ENCODE data around the gene TAAR6. TPM values are rescaled to one million over a fixed set of nuclear protein-coding genes. Genes with fewer than 3 reads are reported as not detected.

The TAAR6 gene
- total RNA-seq, 1 experiment from 2014 or later, result not detected

DNA sequence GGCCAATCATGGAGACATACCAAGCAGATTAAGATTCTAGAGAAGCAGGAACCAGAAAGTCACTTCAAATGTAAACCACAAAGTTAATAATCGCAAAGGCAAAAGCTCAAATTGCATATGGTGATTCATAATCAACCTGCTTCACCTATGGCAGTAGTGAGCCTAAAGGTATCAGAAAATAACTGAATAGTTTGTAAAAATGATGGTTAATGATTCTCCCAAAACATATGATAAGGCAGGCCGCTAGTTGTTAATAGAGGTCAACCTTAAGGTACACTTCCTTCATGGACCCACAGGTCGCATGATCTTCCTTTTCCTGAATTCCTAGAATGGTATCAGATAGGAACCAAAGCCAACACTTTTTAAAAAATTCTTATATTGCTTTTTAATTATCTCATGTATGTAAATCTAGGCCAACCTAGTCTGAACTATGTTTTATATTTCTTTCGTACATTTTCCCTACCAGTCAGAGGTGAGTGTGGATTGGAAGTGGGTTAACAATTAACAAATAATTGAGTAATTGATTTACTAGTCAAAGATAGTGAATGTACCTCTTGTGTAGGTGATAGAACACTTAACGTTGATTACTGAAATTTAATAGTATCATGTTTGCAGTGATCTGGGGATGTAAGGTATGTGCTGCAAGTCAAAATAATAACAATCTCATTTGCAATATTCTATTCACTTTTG is 37.6 kb downstream of the TAAR6 start:
- no peaks in the 10 kb centered on the region for H3K27me3 ChIP-seq (ENCODE audit: insufficient read depth, low read depth)
- H3K4me2 ChIP-seq, result no peak overlapping the region
- no peaks in the 10 kb centered on the region for H3K79me2 ChIP-seq (ENCODE audit: low read depth)
- no peak for DNase-seq
- intact Hi-C loops (cut with micrococcal nuclease; ENCODE audit: unreplicated experiment), result no loop called here
- H3K4me3 ChIP-seq, result no peak overlapping the region
- H3K4me1 ChIP-seq (replicated peaks; ENCODE audit: insufficient read depth), result no peaks in the 10 kb centered on the region
- H3K9me2 ChIP-seq (ENCODE audit: insufficient read depth), result no peaks in the 10 kb centered on the region
- H3F3A ChIP-seq (ENCODE audit: insufficient read depth, low read depth), result no peaks in the 10 kb centered on the region
- H4K20me1 ChIP-seq (ENCODE audit: insufficient read depth), result no peaks in the 10 kb centered on the region
- TF ChIP-seq, protein P1, sequence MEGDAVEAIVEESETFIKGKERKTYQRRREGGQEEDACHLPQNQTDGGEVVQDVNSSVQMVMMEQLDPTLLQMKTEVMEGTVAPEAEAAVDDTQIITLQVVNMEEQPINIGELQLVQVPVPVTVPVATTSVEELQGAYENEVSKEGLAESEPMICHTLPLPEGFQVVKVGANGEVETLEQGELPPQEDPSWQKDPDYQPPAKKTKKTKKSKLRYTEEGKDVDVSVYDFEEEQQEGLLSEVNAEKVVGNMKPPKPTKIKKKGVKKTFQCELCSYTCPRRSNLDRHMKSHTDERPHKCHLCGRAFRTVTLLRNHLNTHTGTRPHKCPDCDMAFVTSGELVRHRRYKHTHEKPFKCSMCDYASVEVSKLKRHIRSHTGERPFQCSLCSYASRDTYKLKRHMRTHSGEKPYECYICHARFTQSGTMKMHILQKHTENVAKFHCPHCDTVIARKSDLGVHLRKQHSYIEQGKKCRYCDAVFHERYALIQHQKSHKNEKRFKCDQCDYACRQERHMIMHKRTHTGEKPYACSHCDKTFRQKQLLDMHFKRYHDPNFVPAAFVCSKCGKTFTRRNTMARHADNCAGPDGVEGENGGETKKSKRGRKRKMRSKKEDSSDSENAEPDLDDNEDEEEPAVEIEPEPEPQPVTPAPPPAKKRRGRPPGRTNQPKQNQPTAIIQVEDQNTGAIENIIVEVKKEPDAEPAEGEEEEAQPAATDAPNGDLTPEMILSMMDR (conservative IDR thresholded peaks at IDR 0.05), result no peak
- no peak for TF ChIP-seq EZH2 (IDR thresholded peaks at IDR 0.05; ENCODE audit: low read depth)
- ChIA-PET CTCF (no interaction called here), POLR2A (ENCODE audit: unreplicated experiment) (no interaction called here)
- H3K9me3 ChIP-seq (ENCODE audit: insufficient read depth, low read depth), result no peaks in the 10 kb centered on the region
- no TSS peak for BruUV-seq (replicated peaks)
- no peaks in the 10 kb centered on the region for H3K36me3 ChIP-seq (ENCODE audit: low read depth)
- H3K27ac ChIP-seq, result no peak overlapping the region
- H2AFZ ChIP-seq, result peak overlapping the region; percentile 28; the same call in 1 of the 2 replicates

DNA sequence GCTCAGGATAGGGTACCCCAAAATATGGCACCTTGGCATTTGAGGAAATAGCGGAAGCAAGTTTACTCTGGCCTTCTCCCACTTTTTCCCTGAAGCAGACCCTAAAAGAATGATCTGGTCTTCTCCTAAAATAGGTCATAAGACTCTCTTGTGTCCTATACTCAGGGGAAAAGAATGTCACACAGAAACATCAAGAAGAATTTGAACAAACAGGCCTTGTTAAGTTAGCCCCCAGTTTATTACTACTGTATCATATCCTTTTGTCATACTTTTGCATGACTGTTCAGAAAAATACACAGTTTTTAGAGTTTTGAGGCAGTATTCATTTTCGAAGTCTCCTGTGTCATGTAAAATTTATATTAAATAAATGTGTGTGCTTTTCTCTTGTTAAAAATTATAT is 41.5 kb downstream of the TAAR6 start:
- intact Hi-C loops (cut with micrococcal nuclease; ENCODE audit: unreplicated experiment), result no loop called here
- no peak overlapping the region for H3K4me2 ChIP-seq
- no peaks in the 10 kb centered on the region for H3K9me2 ChIP-seq (ENCODE audit: insufficient read depth)
- peaks cover 7% of the 10 kb centered on the region; the same call in 1 of the 2 replicates for H3F3A ChIP-seq (ENCODE audit: insufficient read depth, low read depth)
- H3K79me2 ChIP-seq (ENCODE audit: low read depth), result no peaks in the 10 kb centered on the region
- no TSS peak for BruUV-seq (replicated peaks)
- ChIA-PET POLR2A (ENCODE audit: unreplicated experiment) (no interaction called here), CTCF (no interaction called here)
- H4K20me1 ChIP-seq (ENCODE audit: insufficient read depth), result no peaks in the 10 kb centered on the region
- DNase-seq, result no peak
- no peak overlapping the region for H2AFZ ChIP-seq
- H3K4me1 ChIP-seq (replicated peaks; ENCODE audit: insufficient read depth), result peaks cover 22% of the 10 kb centered on the region
- no peak overlapping the region for H3K27ac ChIP-seq
- H3K36me3 ChIP-seq (ENCODE audit: low read depth), result no peaks in the 10 kb centered on the region
- no peak overlapping the region for H3K4me3 ChIP-seq
- H3K27me3 ChIP-seq (ENCODE audit: insufficient read depth, low read depth), result no peaks in the 10 kb centered on the region
- no peak for TF ChIP-seq EZH2 (IDR thresholded peaks at IDR 0.05; ENCODE audit: low read depth)
- TF ChIP-seq, protein P1 (conservative IDR thresholded peaks at IDR 0.05), result no peak
- H3K9me3 ChIP-seq (ENCODE audit: insufficient read depth, low read depth), result 0 out of 2 replicates have a peak, but pooled peaks cover 6% of the 10 kb centered on the region

DNA sequence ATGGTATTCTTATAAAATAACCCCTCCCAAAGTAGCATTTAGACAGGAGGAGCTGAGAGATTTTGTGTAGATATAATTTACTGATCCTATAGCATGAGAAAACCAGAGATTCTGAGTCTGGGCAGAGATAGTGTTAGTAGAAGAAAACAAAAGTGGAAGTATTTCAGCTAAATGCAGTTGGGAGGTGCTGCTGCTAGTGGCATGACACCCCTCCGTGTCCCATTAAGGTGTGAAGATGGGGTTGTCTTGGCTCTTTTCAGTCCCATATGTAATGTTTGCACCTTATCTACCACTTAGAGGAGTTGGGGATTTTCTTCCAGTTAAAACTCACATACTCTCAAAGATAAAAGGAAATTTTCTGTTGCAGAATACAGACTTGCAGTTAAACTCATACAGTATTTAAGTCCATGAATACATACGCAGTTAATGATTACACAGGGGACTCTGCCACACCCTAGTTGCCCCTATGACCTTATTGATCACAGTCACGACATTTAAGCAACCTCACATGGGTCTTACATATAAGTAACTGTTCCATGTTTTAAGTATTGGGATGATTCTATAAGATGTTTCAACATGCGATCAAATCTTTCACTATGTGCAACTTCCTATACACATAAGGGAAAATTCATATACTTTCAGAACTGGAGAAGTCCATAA is 42.5 kb downstream of the TAAR6 start:
- intact Hi-C loops (cut with micrococcal nuclease; ENCODE audit: unreplicated experiment), result no loop called here

More for the DNA sequence above, 42.5 kb downstream of the TAAR6 start:
- H3K9me2 ChIP-seq (ENCODE audit: insufficient read depth), result no peaks in the 10 kb centered on the region
- ChIA-PET CTCF (no interaction called here), POLR2A (ENCODE audit: unreplicated experiment) (interaction anchor here (0.7 kb wide), 1 partner anchor 186 kb away, joined by 8 read pairs; the partner anchor contains the start of gene SLC18B1)
- TF ChIP-seq, protein P1 (conservative IDR thresholded peaks at IDR 0.05), result no peak
- TF ChIP-seq EZH2 (IDR thresholded peaks at IDR 0.05; ENCODE audit: low read depth), result no peak
- DNase-seq, result no peak
- H3K79me2 ChIP-seq (ENCODE audit: low read depth), result no peaks in the 10 kb centered on the region
- no peak overlapping the region for H3K4me3 ChIP-seq
- peaks cover 22% of the 10 kb centered on the region for H3K4me1 ChIP-seq (replicated peaks; ENCODE audit: insufficient read depth)
- no peaks in the 10 kb centered on the region for H3K36me3 ChIP-seq (ENCODE audit: low read depth)
- H3K27me3 ChIP-seq (ENCODE audit: insufficient read depth, low read depth), result no peaks in the 10 kb centered on the region
- H4K20me1 ChIP-seq (ENCODE audit: insufficient read depth), result no peaks in the 10 kb centered on the region
- no peak overlapping the region for H3K4me2 ChIP-seq
- no TSS peak for BruUV-seq (replicated peaks)
- H3K27ac ChIP-seq, result no peak overlapping the region
- no peak overlapping the region for H2AFZ ChIP-seq
- peaks cover 7% of the 10 kb centered on the region; the same call in 1 of the 2 replicates for H3F3A ChIP-seq (ENCODE audit: insufficient read depth, low read depth)
- H3K9me3 ChIP-seq (ENCODE audit: insufficient read depth, low read depth), result 0 out of 2 replicates have a peak, but pooled peaks cover 6% of the 10 kb centered on the region

All from PC-9 (cell line).